Stimulated activated CD8-positive, alpha-beta memory T cell treated with anti-CD3 and anti-CD28 coated beads, Interleukin-12 subunit alpha, Interleukin-12 subunit beta, amount 100 ng/mL, for 1 hour (primary cell): Measurements from ENCODE around the gene ATE1.
"Not testable (repeated sequence)": the region's sequence is repeated elsewhere in the genome, so short reads cannot be mapped to it uniquely, and the experiment has no call there.

Experiments used
- DNase-seq: peaks from one replicate; pipeline ENCODE4 v3.0.0-alpha.2; 2020; ENCODE audit warnings: low read depth

ATE1 gene

GRCh38 chr10:121929585-121930267, 1.9 kb upstream of the ATE1 start:
- DNase-seq = not testable (repeated sequence)

GRCh38 chr10:121928528-121928884, 675 bp upstream of the ATE1 start:
- no peak for DNase-seq

- DNase-seq = no peak
These were observed 452 bp downstream of the ATE1 start for GRCh38 chr10:121927318-121927840.

- no peak for DNase-seq
These were observed 1.0 kb downstream of the ATE1 start for GRCh38 chr10:121926671-121927317.

- no peak for DNase-seq
These were observed 1.7 kb downstream of the ATE1 start for GRCh38 chr10:121926157-121926556.

GRCh38 chr10:121921238-121921931, 6.4 kb downstream of the ATE1 start:
- DNase-seq = no peak

GRCh38 chr10:121919666-121920065, 8.2 kb downstream of the ATE1 start:
- DNase-seq = no peak

- not testable (repeated sequence) for DNase-seq
These were observed 9.0 kb downstream of the ATE1 start for GRCh38 chr10:121918800-121919199.

GRCh38 chr10:121914661-121915060, 13.2 kb downstream of the ATE1 start:
- DNase-seq = no peak

GRCh38 chr10:121911421-121911697, 16.5 kb downstream of the ATE1 start:
- DNase-seq = no peak

- DNase-seq = no peak
These were observed 17.0 kb downstream of the ATE1 start for GRCh38 chr10:121910673-121911420.

- no peak for DNase-seq
These were observed 22.9 kb downstream of the ATE1 start for GRCh38 chr10:121904888-121905287.

GRCh38 chr10:121900443-121901174, 27.2 kb downstream of the ATE1 start:
- no peak for DNase-seq

GRCh38 chr10:121899727-121900126, 28.1 kb downstream of the ATE1 start:
- DNase-seq = no peak

GRCh38 chr10:121891103-121891502, 36.7 kb downstream of the ATE1 start:
- no peak for DNase-seq

GRCh38 chr10:121889212-121889611, 38.6 kb downstream of the ATE1 start:
- no peak for DNase-seq

- peak; percentile 9 for DNase-seq
These were observed 40.7 kb downstream of the ATE1 start for GRCh38 chr10:121886997-121887622.

GRCh38 chr10:121886181-121886580, 41.6 kb downstream of the ATE1 start:
- no peak for DNase-seq

GRCh38 chr10:121880895-121881294, 46.9 kb downstream of the ATE1 start:
- no peak for DNase-seq

GRCh38 chr10:121879476-121879875, 48.4 kb downstream of the ATE1 start:
- DNase-seq = no peak

- no peak for DNase-seq
These were observed 54.6 kb downstream of the ATE1 start for GRCh38 chr10:121873236-121873635.
